Gastrocnemius medialis (tissue), 4 donors: ENCODE measurements around the gene FBN2.

Source experiments
- CTCF ChIP-seq, 5 experiments: fragments of 450-650 bp in 3 of 5; fragments of 200-600 bp in 2 of 5; sonication (generic) in 2 of 5; IDR thresholded peaks in 4 of 5; conservative IDR thresholded peaks in 1 of 5; 1 replicate in 4 of 5; 2 replicates in 1 of 5; pipeline ENCODE4 v1.5.1; 2016 to 2019; ENCODE audit warnings: antibody characterized with exemption in 5 of 5, mild to moderate bottlenecking in 3 of 5, moderate library complexity in 3 of 5
- POLR2A ChIP-seq, 2 donors: fragments of 450-650 bp; IDR thresholded peaks; one replicate each; pipeline ENCODE4 v1.6.1; 2017; ENCODE audit warnings: antibody characterized with exemption in 2 of 2, mild to moderate bottlenecking in 2 of 2, moderate library complexity in 2 of 2

DNA sequence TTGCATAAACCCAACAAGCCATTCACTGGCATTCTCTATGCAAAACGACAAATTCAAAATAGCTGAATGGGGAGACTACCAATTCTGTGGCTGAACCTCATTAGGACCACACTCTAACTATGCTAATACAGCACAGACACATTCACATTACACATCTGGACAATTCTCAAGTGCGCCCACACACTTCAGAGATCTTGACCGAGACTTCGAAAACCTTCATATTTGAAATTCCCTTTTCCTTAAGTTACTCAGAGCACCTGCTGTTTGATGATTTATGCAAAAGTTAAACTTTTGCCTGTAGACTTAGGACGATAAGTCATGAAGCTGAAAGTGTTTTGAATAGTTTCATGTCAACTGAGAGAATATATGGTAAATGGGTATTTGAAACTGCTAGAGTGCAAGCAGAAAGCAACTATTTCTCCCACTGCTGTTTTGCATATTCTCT is 111.9 kb downstream of the FBN2 start:
- TF ChIP-seq CTCF (IDR thresholded peaks at IDR 0.05 in 4 of 5, conservative IDR thresholded peaks at IDR 0.05 in 1 of 5) = no peak
- TF ChIP-seq POLR2A (IDR thresholded peaks at IDR 0.05) = no peak
